HG03520 (cell line): ENCODE data around the gene HOXB13.

Experiments used
- ATAC-seq: cut with Tn5 transposase; IDR thresholded peaks from one replicate; pipeline ENCODE4 v1.9.1; 2021; ENCODE audit warnings: mild to moderate bottlenecking, moderate library complexity; ENCODE audit not compliant: unreplicated experiment

HOXB13 gene

DNA sequence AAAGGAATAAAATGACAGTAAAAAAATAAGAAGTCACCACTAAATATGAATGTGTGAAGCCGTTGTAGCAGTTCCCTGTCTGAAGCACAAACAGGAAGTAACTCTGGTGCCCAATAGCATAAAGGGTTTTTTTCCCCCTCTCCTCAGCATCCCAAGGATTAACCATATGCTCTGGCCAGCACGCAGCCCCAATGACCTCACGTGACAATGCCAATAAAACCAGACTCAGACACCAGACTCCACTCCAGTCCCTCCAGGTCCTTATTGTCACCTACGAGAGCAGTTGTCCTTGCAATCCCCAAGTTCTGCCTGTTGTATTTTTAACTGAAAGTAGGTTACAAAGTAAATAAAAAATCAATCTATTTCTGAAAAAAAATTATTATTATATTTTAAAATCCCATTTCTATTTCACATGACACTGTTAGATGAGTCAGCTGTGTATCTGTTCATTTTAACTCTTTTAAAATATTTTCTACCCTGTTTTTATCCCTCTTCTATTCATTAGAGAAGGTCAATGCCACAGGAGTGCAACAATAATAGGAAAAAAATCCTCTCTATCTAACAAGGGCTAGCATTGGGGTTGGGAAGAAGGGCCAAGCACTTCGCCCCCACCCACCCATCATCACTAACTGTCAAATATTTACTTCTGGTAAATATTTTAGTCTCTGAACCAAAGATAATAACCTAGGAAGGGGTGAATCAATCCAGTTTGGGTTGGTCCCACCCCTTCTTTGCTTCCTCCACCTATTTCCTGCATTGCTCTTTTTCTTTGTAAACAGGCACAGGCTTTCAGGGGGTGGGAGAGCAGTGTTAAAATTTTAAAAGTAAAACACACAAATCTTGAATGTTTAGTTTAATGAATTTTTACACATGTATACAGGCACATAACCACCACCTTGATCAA is 12.8 kb downstream of the HOXB13 start:
- no peak for ATAC-seq

DNA sequence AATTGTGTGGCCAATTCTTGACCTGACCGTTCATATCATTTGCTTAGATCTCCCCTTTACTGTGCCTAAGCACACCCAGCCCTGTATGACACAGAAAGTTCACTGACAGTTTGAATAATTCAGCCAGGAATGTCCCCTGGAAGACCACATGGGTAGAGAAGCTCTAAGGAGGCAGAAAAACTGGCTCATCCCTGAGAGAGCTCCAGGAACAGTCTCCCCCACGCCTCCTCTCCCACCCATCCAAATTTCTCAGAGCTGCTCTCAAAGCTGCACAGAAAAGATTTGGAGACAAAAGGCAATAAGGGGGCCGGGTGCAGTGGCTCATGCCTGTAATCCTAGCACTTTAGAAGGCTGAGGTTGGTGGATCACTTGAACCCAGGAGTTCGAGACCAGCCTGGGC is 17.4 kb downstream of the HOXB13 start:
- ATAC-seq, result no peak

DNA sequence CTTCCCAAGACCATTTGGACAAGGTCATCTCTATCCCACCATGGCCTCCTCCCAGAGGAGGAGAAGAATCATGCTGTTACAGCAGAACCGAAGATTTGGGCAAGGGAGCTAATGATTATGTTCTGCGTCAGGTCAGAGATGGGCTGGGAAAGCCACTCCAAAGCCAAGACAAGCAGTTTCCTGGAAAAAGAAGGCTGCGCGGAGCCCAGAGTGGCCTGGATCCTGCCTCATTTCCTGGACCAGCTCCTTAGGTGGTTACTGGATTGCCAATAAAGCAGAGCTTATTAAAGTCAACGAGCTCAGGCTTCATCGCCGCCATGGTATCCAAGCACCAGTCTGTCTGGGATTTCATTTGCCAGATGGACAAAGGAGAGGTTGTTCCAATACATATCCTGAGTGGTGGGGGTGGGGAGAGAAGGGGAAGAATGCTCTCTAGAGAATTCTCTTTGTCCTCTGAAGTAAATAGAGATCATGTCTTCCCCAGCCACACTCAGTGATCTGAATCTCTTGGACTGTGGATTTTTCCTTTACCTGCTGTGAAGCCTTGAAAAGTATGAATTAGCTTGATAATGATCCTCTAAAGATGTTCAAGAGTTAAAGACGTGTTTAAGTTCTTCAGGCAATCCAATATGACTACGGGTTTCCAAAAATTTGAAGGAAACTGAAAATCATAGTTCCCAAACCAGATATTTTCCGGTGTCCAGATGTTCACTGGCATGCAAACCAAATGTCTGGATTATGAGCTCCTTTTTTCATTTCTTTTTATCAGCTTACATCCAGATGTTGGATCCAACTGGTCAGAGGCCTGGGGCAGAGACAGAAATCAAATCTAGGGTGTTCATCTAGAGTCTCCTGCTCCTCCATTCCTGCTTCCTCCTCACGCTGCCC is 23.9 kb downstream of the HOXB13 start:
- no peak for ATAC-seq

DNA sequence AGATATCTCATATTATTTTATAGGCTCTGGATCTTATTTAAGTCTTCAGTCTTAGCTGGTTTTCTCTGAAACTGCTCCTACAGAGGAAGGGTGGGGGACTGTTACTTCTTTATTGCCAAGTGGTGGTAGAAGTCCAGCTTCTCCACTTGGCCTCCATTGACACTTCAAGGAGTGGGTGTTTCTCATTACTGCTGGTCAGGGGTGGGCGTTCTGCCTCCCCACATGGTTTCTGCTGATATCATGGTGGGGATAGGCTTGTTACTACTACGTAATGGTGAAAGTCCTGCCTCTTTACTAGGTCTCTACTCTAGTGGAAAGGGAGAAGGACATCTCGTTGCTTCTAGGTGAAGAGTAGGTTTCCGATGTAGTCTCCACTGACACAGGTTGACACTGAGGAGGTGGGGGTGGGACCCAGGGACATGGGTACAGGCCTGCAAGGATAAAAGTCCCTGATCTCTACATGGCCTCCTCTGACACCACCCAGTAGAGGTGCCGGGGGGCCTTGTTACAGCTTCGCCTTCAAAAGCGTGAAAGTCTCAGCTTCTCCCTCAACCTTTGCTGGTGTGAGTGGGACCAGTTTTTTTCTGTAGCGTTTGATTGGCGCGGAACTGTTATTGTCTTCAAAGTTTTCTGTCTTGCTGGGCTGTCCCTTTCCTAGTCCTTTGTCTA is 26.6 kb downstream of the HOXB13 start:
- no peak for ATAC-seq

DNA sequence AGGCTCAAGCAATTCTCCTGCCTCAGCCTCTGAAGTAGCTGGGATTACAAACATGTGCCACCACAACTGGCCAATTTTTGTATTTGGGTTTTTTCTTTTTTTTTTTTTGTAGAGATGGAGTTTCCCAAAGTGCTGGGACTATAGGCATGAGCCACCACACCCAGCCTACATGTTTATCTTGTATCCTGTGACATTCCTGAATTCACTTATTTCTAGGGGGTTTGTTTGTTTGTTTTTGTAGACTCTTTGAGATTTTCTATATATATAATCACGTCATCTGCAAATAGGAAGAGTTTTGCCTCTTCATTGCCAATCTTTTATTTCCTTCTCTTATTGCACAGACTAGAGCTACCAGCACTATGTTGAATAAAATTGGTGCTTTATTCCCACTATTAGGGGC is 35.4 kb downstream of the HOXB13 start:
- no peak for ATAC-seq

DNA sequence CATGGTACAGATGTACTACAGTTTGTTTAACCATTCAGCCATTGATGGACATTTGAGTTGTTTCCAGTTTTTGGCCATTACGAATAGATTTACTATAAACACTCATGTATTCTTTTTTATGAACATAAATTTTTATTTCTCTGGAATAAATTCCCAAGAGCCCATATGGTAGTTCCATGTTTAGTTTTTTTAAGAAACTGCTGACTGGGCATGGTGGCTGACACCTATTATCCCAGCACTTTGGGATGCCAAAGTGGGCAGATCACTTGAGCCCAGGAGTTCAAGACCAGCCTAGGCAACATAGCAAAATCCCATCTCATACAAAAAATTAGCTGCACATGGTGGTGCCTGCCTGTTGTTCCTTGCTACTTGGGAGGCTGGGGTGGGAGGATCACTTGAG is 36.5 kb downstream of the HOXB13 start:
- no peak for ATAC-seq

DNA sequence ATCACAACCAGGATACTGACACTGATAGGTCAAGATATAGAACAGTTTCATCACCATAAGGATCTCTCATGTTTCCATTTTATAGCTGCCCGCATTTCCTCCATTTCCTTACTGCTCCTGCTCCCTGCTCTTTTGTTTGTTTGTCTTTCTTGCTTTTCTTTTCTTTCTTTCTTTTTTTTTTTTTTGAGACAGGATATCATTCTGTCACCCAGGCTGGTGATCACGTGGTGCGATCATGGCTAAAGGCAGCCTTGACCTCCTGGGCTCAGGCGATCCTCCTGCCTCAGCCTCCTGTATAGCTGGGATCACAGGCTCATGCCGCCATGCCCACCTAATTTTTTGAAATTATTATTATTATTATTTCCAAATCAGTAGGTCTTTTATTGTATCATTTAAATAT is 37.9 kb downstream of the HOXB13 start:
- no peak for ATAC-seq

DNA sequence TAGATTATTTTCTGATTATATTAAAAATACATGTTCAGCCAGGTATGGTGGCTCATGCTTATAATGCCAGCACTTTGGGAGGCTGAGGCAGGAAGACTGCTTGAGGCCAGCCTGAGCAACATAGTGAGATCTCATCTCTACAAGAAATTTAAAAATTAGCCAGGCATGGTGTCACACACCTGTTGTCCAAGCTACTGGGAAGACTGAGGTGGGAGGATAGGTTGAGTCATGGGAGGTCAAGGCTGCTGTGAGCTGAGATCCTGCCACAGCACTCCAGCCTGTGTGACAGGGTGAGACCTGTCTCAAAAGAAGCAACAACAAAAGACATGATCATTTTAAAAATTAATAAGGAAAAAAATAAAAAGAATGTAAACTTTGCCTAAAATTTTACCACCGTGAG is 46.9 kb downstream of the HOXB13 start:
- no peak for ATAC-seq

DNA sequence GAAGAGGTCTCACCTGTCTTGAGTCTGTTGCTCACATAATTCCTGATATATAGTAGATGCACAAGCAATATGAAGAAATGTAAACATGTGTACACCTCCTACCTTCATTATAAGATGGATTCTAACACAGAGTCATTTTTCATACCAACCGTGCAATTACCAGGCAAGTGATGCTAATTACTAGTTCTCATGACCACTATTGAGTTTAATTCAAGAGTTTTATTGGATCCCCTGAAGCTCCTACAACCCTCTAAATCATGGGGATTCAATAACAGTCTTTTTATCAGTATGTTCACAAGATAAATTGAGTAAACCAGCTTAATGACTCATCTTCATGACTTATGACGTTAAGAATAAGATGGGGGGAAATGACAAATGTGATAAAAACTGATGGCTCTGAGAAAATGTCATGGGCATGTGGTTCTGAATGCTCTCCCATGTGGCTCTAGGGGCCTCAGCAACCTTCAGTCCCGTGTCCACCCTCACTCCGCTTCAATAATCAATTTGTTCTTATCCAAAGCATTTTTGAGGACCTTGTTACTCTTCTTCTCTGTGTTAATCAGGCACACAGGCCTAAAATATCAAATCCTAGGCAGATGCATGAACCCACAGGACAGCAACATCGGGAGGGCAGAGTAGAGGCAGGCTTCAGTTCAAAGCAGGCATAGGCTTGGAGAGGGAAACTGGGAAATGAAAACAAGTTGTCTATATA is 49.0 kb downstream of the HOXB13 start:
- no peak for ATAC-seq

DNA sequence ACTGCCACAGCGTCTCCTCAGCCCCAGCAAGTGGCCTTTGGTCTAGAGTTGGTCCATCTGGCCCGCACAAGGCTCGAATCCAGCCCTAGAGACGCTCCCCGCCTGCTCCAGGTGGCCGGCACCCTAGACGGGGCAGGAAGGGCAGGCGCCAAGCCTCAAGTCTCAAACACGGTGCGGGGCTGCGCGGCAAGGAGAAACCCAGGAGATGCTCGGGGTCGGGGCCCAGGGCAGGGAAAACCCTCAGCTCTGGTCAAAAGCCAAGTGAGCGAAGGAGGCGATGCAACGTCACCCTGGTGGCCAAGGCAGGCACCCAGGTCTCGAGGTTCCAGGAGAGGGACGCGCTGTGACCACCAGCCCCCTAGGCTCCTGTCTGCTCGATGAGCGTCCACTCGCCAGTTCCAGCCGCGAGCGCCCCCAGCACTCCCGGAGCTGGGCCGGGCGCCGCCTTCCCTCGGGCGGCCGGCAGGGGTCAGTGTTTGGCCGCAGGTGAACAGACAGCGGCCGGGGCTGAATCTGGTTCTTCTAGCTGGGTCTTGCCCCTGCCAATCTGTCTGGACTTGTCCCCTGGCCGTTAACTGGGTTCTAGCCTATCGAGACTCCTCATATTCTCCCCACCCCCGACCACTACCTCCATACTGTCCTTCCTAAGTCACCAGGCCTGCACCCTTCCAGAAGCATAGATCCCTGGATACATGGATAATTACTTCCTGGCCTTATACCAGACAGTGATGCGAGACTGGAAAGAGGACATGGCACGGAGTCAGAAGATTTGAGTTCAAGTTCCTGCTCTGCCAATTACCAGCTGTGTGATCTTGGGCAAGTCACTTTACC is 50.2 kb downstream of the HOXB13 start:
- no peak for ATAC-seq

DNA sequence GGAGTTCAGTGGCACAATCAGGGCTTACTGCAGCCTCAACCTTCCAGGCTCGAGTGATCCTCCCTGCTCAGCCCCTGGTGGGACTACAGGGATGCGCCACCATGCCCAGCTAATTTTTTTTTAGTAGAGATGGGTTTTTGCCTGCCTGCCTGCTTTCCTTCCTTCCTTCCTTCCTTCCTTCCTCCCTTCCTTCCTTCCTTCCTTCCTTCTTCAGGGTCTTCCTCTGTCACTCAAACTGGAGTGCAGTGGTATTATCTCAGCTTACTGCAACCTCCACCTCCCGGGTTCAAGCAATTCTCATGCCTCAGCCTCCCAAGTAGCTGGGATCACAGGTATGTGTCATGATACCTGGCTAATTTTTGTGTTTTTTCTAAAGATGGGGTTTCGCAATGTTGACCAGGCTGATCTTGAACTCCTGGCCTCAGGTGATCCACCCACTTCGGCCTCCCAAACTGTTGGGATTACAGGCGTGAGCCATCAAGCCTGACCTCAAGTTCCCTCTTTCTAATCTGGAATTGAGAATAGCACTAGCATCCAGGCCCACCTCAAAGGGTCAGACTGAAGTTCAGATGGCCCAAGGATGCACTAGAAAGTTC is 51.5 kb downstream of the HOXB13 start:
- no peak for ATAC-seq
